ENCODE data around the gene ZDHHC14.
A peak's percentile ranks its signal among the peaks of the same experiment; 100 is the strongest.

Gene ZDHHC14

GRCh38 chr6:157632821-157633220 is 251.8 kb downstream of the ZDHHC14 start:
- DNase-seq: no peak

GRCh38 chr6:157634546-157634945 is 253.6 kb downstream of the ZDHHC14 start:
- no peak for DNase-seq

- DNase-seq: no peak
Measured at GRCh38 chr6:157635388-157636244, 254.6 kb downstream of the ZDHHC14 start.

GRCh38 chr6:157637516-157637915 is 256.5 kb downstream of the ZDHHC14 start:
- DNase-seq: no peak

GRCh38 chr6:157637941-157638662 is 257.1 kb downstream of the ZDHHC14 start:
- DNase-seq: no peak

- DNase-seq: no peak
Measured at GRCh38 chr6:157638779-157639178, 257.8 kb downstream of the ZDHHC14 start.

GRCh38 chr6:157640746-157641451 is 259.9 kb downstream of the ZDHHC14 start:
- DNase-seq: no peak

- no peak for DNase-seq
Measured at GRCh38 chr6:157641837-157642236, 260.8 kb downstream of the ZDHHC14 start.

GRCh38 chr6:157642736-157643135 is 261.7 kb downstream of the ZDHHC14 start:
- DNase-seq: no peak

GRCh38 chr6:157644043-157644810 is 263.2 kb downstream of the ZDHHC14 start:
- DNase-seq: peak; percentile 21

GRCh38 chr6:157645201-157645795 is 264.3 kb downstream of the ZDHHC14 start:
- DNase-seq: peak; percentile 62

- DNase-seq: peak; percentile 93
Measured at GRCh38 chr6:157646012-157646411, 265.0 kb downstream of the ZDHHC14 start.

- peak; percentile 99 for DNase-seq
Measured at GRCh38 chr6:157647261-157647915, 266.4 kb downstream of the ZDHHC14 start.

GRCh38 chr6:157648561-157648960 is 267.6 kb downstream of the ZDHHC14 start:
- DNase-seq: no peak

GRCh38 chr6:157649311-157650260 is 268.6 kb downstream of the ZDHHC14 start:
- DNase-seq: no peak

GRCh38 chr6:157650261-157650640 is 269.3 kb downstream of the ZDHHC14 start:
- DNase-seq: no peak

GRCh38 chr6:157650801-157651200 is 269.8 kb downstream of the ZDHHC14 start:
- no peak for DNase-seq

- no peak for DNase-seq
Measured at GRCh38 chr6:157651731-157652490, 270.9 kb downstream of the ZDHHC14 start.

- no peak for DNase-seq
Measured at GRCh38 chr6:157652601-157653363, 271.8 kb downstream of the ZDHHC14 start.
